SW480 (cell line): ENCODE measurements around the gene CRB2.

Experiments used
- DNase-seq: peaks from one replicate; pipeline ENCODE4 v3.0.0-alpha.2; 2016; ENCODE audit warnings: low spot score

CRB2 gene

GRCh38 chr9:123402981-123403509 lies 47.0 kb downstream of the CRB2 start:
- no peak for DNase-seq

- no peak for DNase-seq
Observed at GRCh38 chr9:123406016-123406415, 50.0 kb downstream of the CRB2 start.

- DNase-seq, result no peak
Observed at GRCh38 chr9:123406691-123407216, 50.8 kb downstream of the CRB2 start.

- DNase-seq, result no peak
Observed at GRCh38 chr9:123407217-123407851, 51.3 kb downstream of the CRB2 start.

GRCh38 chr9:123408313-123409262 lies 52.6 kb downstream of the CRB2 start:
- DNase-seq, result no peak

GRCh38 chr9:123410281-123410910 lies 54.4 kb downstream of the CRB2 start:
- DNase-seq, result no peak

- DNase-seq, result no peak
Observed at GRCh38 chr9:123411191-123411590, 55.2 kb downstream of the CRB2 start.

GRCh38 chr9:123411636-123412035 lies 55.6 kb downstream of the CRB2 start:
- DNase-seq, result no peak

GRCh38 chr9:123412171-123412820 lies 56.3 kb downstream of the CRB2 start:
- DNase-seq, result no peak

GRCh38 chr9:123414204-123414603 lies 58.2 kb downstream of the CRB2 start:
- DNase-seq, result no peak

- DNase-seq, result no peak
Observed at GRCh38 chr9:123414936-123415930, 59.2 kb downstream of the CRB2 start.

GRCh38 chr9:123416176-123416575 lies 60.2 kb downstream of the CRB2 start:
- DNase-seq, result no peak

GRCh38 chr9:123417289-123418051 lies 61.5 kb downstream of the CRB2 start:
- DNase-seq, result no peak

GRCh38 chr9:123418052-123418430 lies 62.0 kb downstream of the CRB2 start:
- DNase-seq, result no peak

- DNase-seq, result no peak
Observed at GRCh38 chr9:123418506-123418905, 62.5 kb downstream of the CRB2 start.

GRCh38 chr9:123419091-123419490 lies 63.1 kb downstream of the CRB2 start:
- DNase-seq, result no peak

- no peak for DNase-seq
Observed at GRCh38 chr9:123419721-123420591, 64.0 kb downstream of the CRB2 start.

GRCh38 chr9:123420592-123421111 lies 64.7 kb downstream of the CRB2 start:
- no peak for DNase-seq

GRCh38 chr9:123421186-123421585 lies 65.2 kb downstream of the CRB2 start:
- DNase-seq, result no peak
